ENCODE results near the gene C17orf58. TPM values are rescaled to one million over a fixed set of nuclear protein-coding genes. Genes with fewer than 3 reads are reported as not detected.

Gene C17orf58
- total RNA-seq, 3 donors from 2014 or later, result 6.4 to 11.1 (median 8.4) TPM

DNA sequence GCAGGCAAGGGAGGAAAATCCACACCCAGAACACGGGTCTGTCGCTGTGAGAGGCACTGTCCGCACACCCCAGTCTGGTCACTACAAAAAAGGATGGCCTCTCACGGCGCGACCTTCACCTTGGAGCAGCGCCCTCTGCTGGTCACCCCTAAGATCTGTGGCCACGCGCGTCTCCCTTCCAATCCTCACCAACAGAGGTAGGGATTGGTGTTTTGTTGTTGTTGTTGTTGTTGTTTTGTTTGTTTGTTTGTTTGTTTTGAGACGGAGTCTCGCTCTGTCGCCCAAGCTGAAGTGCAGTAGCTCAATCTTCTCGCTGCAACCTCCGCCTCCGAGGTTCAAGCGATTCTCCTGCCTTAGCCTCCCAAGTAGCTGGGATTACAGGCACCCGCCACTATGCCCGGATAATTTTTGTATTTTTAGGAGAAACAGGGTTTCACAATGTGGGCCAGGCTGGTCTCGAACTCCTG lies 15.0 kb upstream of the C17orf58 start:
- DNase-seq, result peak; percentile 60 to 70 (median 70)
- Histone ChIP-seq H3K4me1 (ENCODE audit: low read depth) (no peaks in the 10 kb centered on the region), H3K4me3 (no peak overlapping the region), H3K36me3 (ENCODE audit: low read depth) (no peaks in the 10 kb centered on the region), H3K9me3 (no peaks in the 10 kb centered on the region)
- TF ChIP-seq CTCF (IDR thresholded peaks at IDR 0.05), result peak; percentile 38
- intact Hi-C loops (cut with DNase I, micrococcal nuclease), result loop anchor here in 1 of 2 donors (10.0 kb wide), 1 partner anchor 56 kb away; no protein-coding TSS in a partner anchor
- peak; percentile 91 for ATAC-seq

GRCh38 chr17:68006797-68007196 lies 10.5 kb upstream of the C17orf58 start:
- no peak for ATAC-seq
- Histone ChIP-seq H3K4me3 (no peak overlapping the region), H3K36me3 (ENCODE audit: low read depth) (no peaks in the 10 kb centered on the region), H3K9me3 (no peaks in the 10 kb centered on the region), H3K4me1 (ENCODE audit: low read depth) (no peaks in the 10 kb centered on the region)
- TF ChIP-seq CTCF (IDR thresholded peaks at IDR 0.05), result no peak
- intact Hi-C loops (cut with DNase I, micrococcal nuclease), result no loop called here
- no peak for DNase-seq

DNA sequence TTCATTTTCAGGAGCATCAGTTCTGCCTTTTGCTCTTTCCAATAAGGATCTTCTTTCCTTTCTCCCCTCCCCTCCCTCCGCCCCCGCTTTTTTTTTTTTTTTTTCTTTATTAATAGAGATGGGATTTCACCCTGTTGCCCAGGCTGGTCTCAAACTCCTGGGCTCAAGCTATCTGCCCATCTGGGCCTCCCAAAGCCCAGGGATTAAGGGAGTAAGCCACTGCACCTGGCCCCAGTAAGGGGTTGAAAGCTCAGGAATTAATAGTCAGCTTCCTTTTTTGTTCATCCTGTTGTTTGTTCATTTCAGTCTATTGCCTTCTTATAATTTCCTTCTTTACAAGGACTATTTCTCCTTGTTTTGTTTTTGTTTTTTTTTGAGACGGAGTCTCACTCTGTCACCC lies 7.9 kb upstream of the C17orf58 start:
- ATAC-seq (no peak), DNase-seq (no peak)
- Histone ChIP-seq H3K9me3 (no peaks in the 10 kb centered on the region), H3K36me3 (ENCODE audit: low read depth) (no peaks in the 10 kb centered on the region), H3K4me3 (no peak overlapping the region), H3K4me1 (ENCODE audit: low read depth) (no peaks in the 10 kb centered on the region)
- intact Hi-C loops (cut with DNase I, micrococcal nuclease), result no loop called here
- TF ChIP-seq CTCF (IDR thresholded peaks at IDR 0.05), result no peak

- Histone ChIP-seq H3K36me3 (ENCODE audit: low read depth) (no peaks in the 10 kb centered on the region), H3K9me3 (no peaks in the 10 kb centered on the region), H3K4me1 (ENCODE audit: low read depth) (peaks cover 13% of the 10 kb centered on the region), H3K4me3 (no peak overlapping the region)
- DNase-seq (no peak), ATAC-seq (no peak)
- intact Hi-C loops (cut with DNase I, micrococcal nuclease), result no loop called here
- TF ChIP-seq CTCF (IDR thresholded peaks at IDR 0.05), result no peak
These were observed 3.1 kb upstream of the C17orf58 start for GRCh38 chr17:67999291-67999911.

DNA sequence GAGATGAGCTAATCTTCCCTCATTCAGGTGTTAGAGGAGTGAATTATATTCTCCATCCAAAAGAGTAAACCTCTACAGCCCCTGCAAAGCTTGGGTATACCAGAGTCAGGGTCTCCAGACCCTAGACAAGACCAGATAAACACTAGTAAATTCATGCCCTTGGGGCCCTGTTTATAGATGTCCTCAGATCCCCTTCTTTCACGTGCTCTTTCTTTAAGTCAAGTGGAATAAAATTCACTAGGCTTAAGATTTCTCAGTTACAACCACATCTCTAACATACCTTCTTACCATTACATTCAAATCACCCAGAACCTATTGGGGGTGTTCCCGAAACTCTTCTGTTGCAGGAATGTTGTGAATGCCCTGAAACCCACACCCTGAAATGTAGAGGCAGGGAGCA lies 2.2 kb upstream of the C17orf58 start:
- intact Hi-C loops (cut with DNase I, micrococcal nuclease), result no loop called here
- peaks cover 13% of the 10 kb centered on the region for H3K4me1 ChIP-seq (ENCODE audit: low read depth)
- no peak for DNase-seq
- TF ChIP-seq CTCF (IDR thresholded peaks at IDR 0.05), result no peak
- no peaks in the 10 kb centered on the region for H3K36me3 ChIP-seq (ENCODE audit: low read depth)
- no peak for ATAC-seq
- no peaks in the 10 kb centered on the region for H3K9me3 ChIP-seq
- H3K4me3 ChIP-seq, result no peak overlapping the region

Measured in mucosa of descending colon (tissue), 3 donors.